Calu3 (cell line): ENCODE data around the gene TMEM132E. TPM values are rescaled to one million over a fixed set of nuclear protein-coding genes. Genes with fewer than 3 reads are reported as not detected.

Experiments
- BruUV-seq: library from RNA; stranded (reverse); fragments of 400-500 nt; replicated peaks from 2 replicates; lab custom pipeline; 2021; lab: Mats Ljungman, UMichigan
- CTCF ChIA-PET: fragments of 300-600 bp; sonication (Branson Sonifier 250); formaldehyde crosslinking; loops from one replicate; lab custom pipeline; 2022; ENCODE audit warnings: antibody characterized with exemption; lab: Charles Lee
- DNase-seq: peaks from one replicate; pipeline ENCODE4 v3.0.0; 2022
- H3K27ac Mint-ChIP-seq: one replicate; pipeline ENCODE4 v1.8.0; 2022; ENCODE audit warnings: mixed read lengths; ENCODE audit not compliant: unreplicated experiment
- H3K27me3 Mint-ChIP-seq: one replicate; pipeline ENCODE4 v1.8.0; 2022; ENCODE audit warnings: mixed read lengths; ENCODE audit not compliant: unreplicated experiment
- H3K36me3 Mint-ChIP-seq: one replicate; pipeline ENCODE4 v1.8.0; 2022; ENCODE audit warnings: mild to moderate bottlenecking, moderate library complexity, mixed read lengths; ENCODE audit not compliant: insufficient read depth, unreplicated experiment
- H3K4me1 Mint-ChIP-seq: one replicate; pipeline ENCODE4 v1.8.0; 2022; ENCODE audit warnings: mild to moderate bottlenecking, low read depth, mixed read lengths; ENCODE audit not compliant: unreplicated experiment
- H3K4me3 Mint-ChIP-seq: one replicate; pipeline ENCODE4 v1.8.0; 2022; ENCODE audit warnings: mild to moderate bottlenecking, low read depth, moderate library complexity, mixed read lengths; ENCODE audit not compliant: unreplicated experiment
- H3K9me3 Mint-ChIP-seq: one replicate; pipeline ENCODE4 v1.8.0; 2022; ENCODE audit warnings: low read depth, mixed read lengths; ENCODE audit not compliant: unreplicated experiment
- CTCF ChIP-seq: fragments of 200-600 bp; IDR thresholded peaks from one replicate; pipeline ENCODE4 v1.8.0; 2022; ENCODE audit warnings: antibody characterized with exemption; ENCODE audit not compliant: unreplicated experiment
- intact Hi-C: fragments of 100-400 bp; cut with micrococcal nuclease; formaldehyde crosslinking; loops from one replicate; pipeline ENCODE4 v1.10.0; 2022; ENCODE audit not compliant: unreplicated experiment
- total RNA-seq: library from RNA; stranded (reverse); gene quantifications from 2 replicates; pipeline ENCODE4 v1.2.3, GENCODE V29; 2022

The TMEM132E gene
- total RNA-seq, 1 experiment from 2014 or later, result 0.26 TPM

GRCh38 chr17:34647511-34647910 lies 68.1 kb downstream of the TMEM132E start:
- DNase-seq, result no peak
- no TSS peak for BruUV-seq
- Mint-ChIP-seq H3K27ac (no peak overlapping the region), H3K9me3 (no peaks in the 10 kb centered on the region), H3K4me3 (no peak overlapping the region), H3K4me1 (peaks cover 7% of the 10 kb centered on the region), H3K27me3 (peaks cover 38% of the 10 kb centered on the region), H3K36me3 (no peaks in the 10 kb centered on the region)
- TF ChIP-seq CTCF, result no peak
- intact Hi-C loops, result loop anchor here (10.0 kb wide), 1 partner anchor 247 kb away; no protein-coding TSS in a partner anchor
- CTCF ChIA-PET, result interaction anchor here (0.6 to 1.6 kb wide), 2 partner anchors 10 to 1231 kb away, joined by 3 to 5 read pairs; no protein-coding TSS in a partner anchor

GRCh38 chr17:34650051-34650750 lies 70.8 kb downstream of the TMEM132E start:
- TF ChIP-seq CTCF, result no peak
- CTCF ChIA-PET, result no interaction called here
- Mint-ChIP-seq H3K4me3 (no peak overlapping the region), H3K9me3 (no peaks in the 10 kb centered on the region), H3K27me3 (peaks cover 28% of the 10 kb centered on the region), H3K27ac (no peak overlapping the region), H3K4me1 (no peaks in the 10 kb centered on the region), H3K36me3 (no peaks in the 10 kb centered on the region)
- no peak for DNase-seq
- intact Hi-C loops, result no loop called here
- BruUV-seq, result no TSS peak

GRCh38 chr17:34651402-34651811 lies 72.0 kb downstream of the TMEM132E start:
- no TSS peak for BruUV-seq
- CTCF ChIA-PET, result no interaction called here
- Mint-ChIP-seq H3K4me3 (no peak overlapping the region), H3K36me3 (no peaks in the 10 kb centered on the region), H3K27me3 (peaks cover 28% of the 10 kb centered on the region), H3K4me1 (no peaks in the 10 kb centered on the region), H3K9me3 (no peaks in the 10 kb centered on the region), H3K27ac (no peak overlapping the region)
- no peak for DNase-seq
- TF ChIP-seq CTCF, result no peak
- intact Hi-C loops, result no loop called here

- intact Hi-C loops, result no loop called here
- no peak overlapping the region for H3K4me3 Mint-ChIP-seq
- no TSS peak for BruUV-seq
- DNase-seq, result no peak
- H3K27ac Mint-ChIP-seq, result no peak overlapping the region
- H3K4me1 Mint-ChIP-seq, result no peaks in the 10 kb centered on the region
- CTCF ChIA-PET, result no interaction called here
- H3K9me3 Mint-ChIP-seq, result no peaks in the 10 kb centered on the region
- no peaks in the 10 kb centered on the region for H3K36me3 Mint-ChIP-seq
- no peak for TF ChIP-seq CTCF
- H3K27me3 Mint-ChIP-seq, result peaks cover 28% of the 10 kb centered on the region
Measured at GRCh38 chr17:34652021-34652555, 72.7 kb downstream of the TMEM132E start.
